ENCODE data around the gene SLC7A6. TPM values are rescaled to one million over a fixed set of nuclear protein-coding genes. Genes with fewer than 3 reads are reported as not detected.

The SLC7A6 gene
- total RNA-seq, 1 donor from 2014 or later = 103 TPM

DNA sequence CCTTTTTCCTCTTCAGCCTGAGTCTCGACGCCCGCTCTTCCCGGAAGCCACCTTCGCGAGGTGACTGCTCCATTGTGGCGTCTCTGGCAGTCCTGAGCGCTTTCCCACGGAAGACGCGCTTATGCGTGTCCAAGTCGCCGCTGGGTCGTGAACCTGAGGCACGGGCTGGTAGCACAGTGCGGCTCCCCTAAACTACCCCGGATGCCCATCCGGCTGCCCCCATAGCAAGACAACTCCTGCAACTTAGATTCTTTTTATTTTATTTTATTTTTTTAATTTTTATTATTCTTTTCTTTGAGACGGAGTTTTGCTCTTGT, 26.3 kb upstream of the SLC7A6 start:
- Mint-ChIP-seq H3K4me1 (peaks cover 28% of the 10 kb centered on the region), H3K9me3 (no peaks in the 10 kb centered on the region), H3K4me3 (peak overlapping the region; percentile 92), H3K27me3 (peaks cover 2% of the 10 kb centered on the region), H3K36me3 (ENCODE audit: low read depth) (no peaks in the 10 kb centered on the region), H3K27ac (peak overlapping the region; percentile 70)
- intact Hi-C loops (cut with micrococcal nuclease) = no loop called here
- no peak for DNase-seq

DNA sequence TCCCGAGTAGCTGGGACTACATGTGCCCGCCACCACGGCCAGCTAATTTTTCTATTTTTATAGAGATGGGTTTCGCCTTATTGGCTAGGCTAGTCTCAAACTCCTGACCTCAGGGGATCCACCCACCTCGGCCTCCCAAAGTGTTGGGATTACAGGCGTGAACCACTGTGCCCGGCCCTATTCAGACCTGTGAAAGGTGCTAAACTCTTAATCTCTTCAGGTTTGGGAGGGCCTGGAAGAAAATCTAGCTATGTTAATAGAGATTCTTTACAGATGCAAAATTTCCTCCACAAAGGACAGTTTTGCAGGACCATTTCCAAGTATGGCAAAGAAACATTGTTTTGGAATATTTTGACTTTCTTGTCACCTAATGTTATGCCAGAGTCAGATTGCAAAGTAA, 22.2 kb upstream of the SLC7A6 start:
- peaks cover 32% of the 10 kb centered on the region for H3K4me1 Mint-ChIP-seq
- no peak overlapping the region for H3K4me3 Mint-ChIP-seq
- no peak for DNase-seq
- no peaks in the 10 kb centered on the region for H3K9me3 Mint-ChIP-seq
- intact Hi-C loops (cut with micrococcal nuclease) = no loop called here
- peaks cover 2% of the 10 kb centered on the region for H3K27me3 Mint-ChIP-seq
- peaks cover 2% of the 10 kb centered on the region for H3K36me3 Mint-ChIP-seq (ENCODE audit: low read depth)
- no peak overlapping the region for H3K27ac Mint-ChIP-seq

DNA sequence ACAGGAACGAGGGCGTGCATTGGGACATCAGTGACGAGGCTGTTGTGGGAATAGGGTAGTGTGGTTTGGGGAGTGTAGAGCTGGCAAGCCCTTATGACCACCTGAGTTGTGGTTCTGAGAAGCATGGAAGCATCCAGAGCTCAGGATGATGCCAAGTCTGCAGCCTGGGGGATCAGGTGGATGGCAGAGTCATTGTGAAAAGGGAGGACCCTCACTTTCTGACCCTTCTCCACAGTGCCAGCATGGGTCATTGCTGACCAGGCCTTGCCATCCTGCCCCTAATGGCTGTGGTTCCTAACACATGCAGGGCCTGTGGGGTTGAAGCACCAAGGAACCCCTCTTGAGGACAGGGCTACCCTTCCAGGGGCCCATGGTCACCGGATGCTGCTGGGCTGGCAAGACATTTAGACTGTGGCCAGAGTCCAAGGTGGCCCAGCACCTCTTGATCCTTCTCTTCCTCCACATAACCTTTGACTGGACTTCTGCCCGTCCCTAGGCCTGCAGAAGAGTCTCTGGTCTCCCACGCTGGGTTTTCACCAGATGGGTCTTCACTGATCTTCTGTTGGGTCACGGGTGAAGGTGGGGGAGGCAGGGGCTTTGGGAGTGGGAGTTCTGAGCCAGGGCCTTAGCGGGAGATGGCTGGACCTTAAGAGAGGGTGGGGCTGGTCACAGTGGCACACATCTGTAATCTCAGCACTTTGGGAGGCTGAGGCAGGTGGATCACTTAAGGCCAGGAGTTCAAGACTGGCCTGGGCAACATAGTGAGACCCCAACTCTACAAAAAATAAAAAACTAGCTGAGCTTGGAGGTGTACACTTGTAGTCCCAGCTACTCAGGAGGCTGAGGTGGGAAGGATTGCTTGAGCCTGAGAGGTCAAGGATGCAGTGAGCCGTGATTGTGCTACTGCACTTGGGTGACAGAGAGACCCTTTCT, 21.1 kb upstream of the SLC7A6 start:
- H3K36me3 Mint-ChIP-seq (ENCODE audit: low read depth) = peaks cover 2% of the 10 kb centered on the region
- H3K4me3 Mint-ChIP-seq = peak overlapping the region; percentile 100
- intact Hi-C loops (cut with micrococcal nuclease) = no loop called here
- no peak overlapping the region for H3K27ac Mint-ChIP-seq
- peaks cover 2% of the 10 kb centered on the region for H3K27me3 Mint-ChIP-seq
- no peaks in the 10 kb centered on the region for H3K9me3 Mint-ChIP-seq
- H3K4me1 Mint-ChIP-seq = peaks cover 30% of the 10 kb centered on the region
- no peak for DNase-seq

DNA sequence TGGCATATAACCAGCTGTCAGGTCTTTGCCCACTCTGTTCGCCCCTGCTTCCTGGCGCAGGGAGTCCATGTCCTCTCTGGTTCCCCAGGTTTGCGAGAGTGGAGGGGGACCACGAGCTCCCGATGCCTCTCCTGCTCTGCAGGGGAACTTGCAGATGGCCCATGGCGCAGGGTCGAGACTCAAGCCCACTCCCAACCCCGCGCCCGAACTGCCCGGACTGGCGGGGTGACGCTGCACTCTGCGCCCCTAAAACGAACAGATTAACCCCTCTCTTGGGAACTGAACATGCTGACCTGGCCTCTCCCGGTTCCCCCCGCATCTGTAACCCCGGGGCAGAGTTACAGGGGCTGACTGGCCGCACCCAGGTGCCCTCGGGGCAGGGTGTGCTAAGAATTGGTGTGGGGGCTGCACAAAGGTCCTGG, 19.8 kb upstream of the SLC7A6 start:
- Mint-ChIP-seq H3K4me1 (peaks cover 26% of the 10 kb centered on the region), H3K4me3 (peak overlapping the region; percentile 100), H3K9me3 (no peaks in the 10 kb centered on the region), H3K27ac (peak overlapping the region; percentile 85), H3K36me3 (ENCODE audit: low read depth) (peaks cover 4% of the 10 kb centered on the region), H3K27me3 (peaks cover 2% of the 10 kb centered on the region)
- intact Hi-C loops (cut with micrococcal nuclease) = loop anchor here (2.0 kb wide), 1 partner anchor 204 kb away; the partner anchor contains the start of gene SMPD3
- peak; percentile 67 for DNase-seq

DNA sequence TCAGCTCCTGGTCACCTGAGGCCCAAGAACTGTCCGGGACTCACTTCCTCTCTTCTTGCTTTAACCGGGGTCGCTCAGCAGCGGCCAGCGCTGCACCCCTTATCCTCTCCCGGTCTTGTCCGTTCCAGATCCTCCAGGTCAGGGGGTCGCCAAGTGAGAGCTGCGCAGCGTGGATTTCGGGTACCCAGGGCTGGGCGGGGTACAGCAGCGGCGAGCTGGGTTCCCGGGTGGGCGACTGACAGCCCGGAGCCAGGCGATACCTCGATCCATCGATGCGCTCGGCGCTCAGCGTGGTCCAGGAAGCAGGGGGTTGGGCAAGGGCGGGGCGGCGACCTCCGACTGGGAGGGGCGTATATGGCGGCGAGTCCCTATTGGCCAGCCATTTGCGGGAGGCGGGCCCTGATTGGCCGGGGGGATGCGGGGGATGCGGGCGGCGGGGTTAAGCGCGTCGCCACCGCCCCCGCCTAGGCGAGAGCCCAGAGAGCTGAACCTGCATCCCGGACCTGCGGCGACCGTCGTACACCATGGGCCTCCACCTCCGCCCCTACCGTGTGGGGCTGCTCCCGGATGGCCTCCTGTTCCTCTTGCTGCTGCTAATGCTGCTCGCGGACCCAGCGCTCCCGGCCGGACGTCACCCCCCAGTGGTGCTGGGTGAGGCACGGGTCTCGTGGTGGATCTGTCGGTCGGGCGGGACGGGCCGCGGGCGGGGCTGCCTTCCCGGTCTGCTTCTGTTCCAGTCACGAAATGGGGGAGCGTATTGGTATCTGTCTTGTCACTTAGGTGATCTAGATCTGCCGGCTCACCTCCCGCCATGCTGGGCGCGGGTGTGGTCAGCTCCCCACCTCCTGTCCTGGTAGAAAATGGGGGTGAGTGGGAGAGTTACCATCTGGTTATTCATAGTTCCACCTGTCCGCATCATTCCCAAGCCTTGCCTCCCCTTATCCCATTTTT, 19.1 kb upstream of the SLC7A6 start, which contains the start of gene PLA2G15:
Gene PLA2G15 (plus strand): TSS at position 471 of the 951 bp plus-strand sequence. CDS start 54 bp downstream, at position 525.
- H3K27ac Mint-ChIP-seq = peak within 1 kb of the TSS; percentile 85
- H3K4me1 Mint-ChIP-seq = peaks cover 23% of the 10 kb centered on the region
- peaks cover 7% of the 10 kb centered on the region for H3K36me3 Mint-ChIP-seq (ENCODE audit: low read depth)
- H3K9me3 Mint-ChIP-seq = no peaks in the 10 kb centered on the region
- peaks cover 2% of the 10 kb centered on the region for H3K27me3 Mint-ChIP-seq
- DNase-seq = peak; percentile 98
- intact Hi-C loops (cut with micrococcal nuclease) = loop anchor here (1.0 to 2.0 kb wide), 3 partner anchors 8 to 204 kb away; partner anchors contain the start of genes SLC7A6 and SMPD3
- peak within 1 kb of the TSS; percentile 100 for H3K4me3 Mint-ChIP-seq

DNA sequence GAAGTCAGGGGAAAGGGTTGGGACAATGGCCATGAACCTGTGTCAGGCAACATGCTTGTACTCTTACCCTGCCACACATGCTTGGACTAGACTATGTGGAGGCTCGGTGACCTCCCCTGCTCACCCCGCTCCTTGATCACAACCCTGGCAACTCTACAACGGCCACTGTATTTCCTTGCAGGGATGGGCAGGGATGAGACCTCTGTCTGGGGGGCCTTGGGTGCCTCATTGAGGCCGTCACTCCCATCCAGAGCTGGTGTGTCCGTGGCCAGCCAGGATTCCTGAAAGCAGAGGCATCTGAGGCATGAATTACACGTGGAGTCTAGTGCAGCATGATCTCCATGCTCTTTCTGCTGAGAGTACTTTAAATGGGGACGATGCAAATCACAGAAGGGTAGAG, 18.2 kb upstream of the SLC7A6 start:
- peak overlapping the region; percentile 67 for H3K27ac Mint-ChIP-seq
- H3K4me1 Mint-ChIP-seq = peaks cover 23% of the 10 kb centered on the region
- H3K9me3 Mint-ChIP-seq = no peaks in the 10 kb centered on the region

DNA sequence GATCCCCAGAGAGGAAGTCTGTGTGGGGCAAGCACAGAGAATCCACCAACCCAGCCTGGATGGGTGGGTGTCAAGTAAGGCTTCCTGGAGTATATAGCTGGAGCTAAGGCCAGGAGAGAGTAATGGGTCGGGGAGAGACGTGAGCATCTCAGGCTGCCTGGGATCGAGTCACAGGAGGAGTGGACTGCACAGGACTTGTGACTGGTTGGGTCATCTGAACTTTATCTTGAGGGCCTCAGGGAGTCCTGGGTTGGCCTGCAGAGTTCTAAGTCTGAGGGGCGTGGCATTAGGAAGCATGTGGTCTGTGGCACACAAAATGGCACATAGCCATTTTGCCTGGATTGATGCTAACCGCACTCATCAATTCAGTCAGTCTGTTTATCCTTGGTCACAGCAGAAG, 17.7 kb upstream of the SLC7A6 start:
- intact Hi-C loops (cut with micrococcal nuclease) = no loop called here
- Mint-ChIP-seq H3K36me3 (ENCODE audit: low read depth) (peaks cover 10% of the 10 kb centered on the region), H3K27me3 (peaks cover 2% of the 10 kb centered on the region), H3K9me3 (no peaks in the 10 kb centered on the region), H3K4me3 (peak overlapping the region; percentile 100), H3K27ac (no peak overlapping the region), H3K4me1 (peaks cover 23% of the 10 kb centered on the region)
- DNase-seq = no peak

More for the DNA sequence above, 18.2 kb upstream of the SLC7A6 start:
- Mint-ChIP-seq H3K36me3 (ENCODE audit: low read depth) (peaks cover 10% of the 10 kb centered on the region), H3K4me3 (peak overlapping the region; percentile 100), H3K27me3 (peaks cover 2% of the 10 kb centered on the region)
- intact Hi-C loops (cut with micrococcal nuclease) = no loop called here
- no peak for DNase-seq

DNA sequence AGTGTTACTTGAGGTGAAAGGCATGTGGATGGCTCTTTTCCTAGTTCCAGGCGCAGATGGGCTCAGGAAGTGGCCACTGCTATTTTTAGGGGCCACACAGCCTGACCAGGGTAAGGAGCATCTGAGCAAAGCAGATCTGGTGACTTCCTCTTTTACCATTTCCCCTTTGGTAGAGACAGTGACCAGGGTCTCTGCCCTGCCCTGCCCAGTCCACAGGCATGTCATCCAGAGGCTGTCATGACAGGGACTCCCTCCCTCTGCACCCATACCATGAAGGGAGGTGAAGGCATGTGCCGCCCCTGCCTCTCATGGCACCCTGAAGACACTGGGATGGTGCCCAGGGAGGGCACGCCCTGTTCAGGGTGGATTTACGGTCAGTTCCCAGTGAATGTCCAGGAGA, 16.9 kb upstream of the SLC7A6 start:
- H3K4me1 Mint-ChIP-seq = peaks cover 23% of the 10 kb centered on the region
- H3K9me3 Mint-ChIP-seq = no peaks in the 10 kb centered on the region
- peaks cover 13% of the 10 kb centered on the region for H3K36me3 Mint-ChIP-seq (ENCODE audit: low read depth)
- no peak for DNase-seq
- intact Hi-C loops (cut with micrococcal nuclease) = no loop called here
- H3K4me3 Mint-ChIP-seq = no peak overlapping the region
- H3K27me3 Mint-ChIP-seq = peaks cover 2% of the 10 kb centered on the region
- H3K27ac Mint-ChIP-seq = no peak overlapping the region

DNA sequence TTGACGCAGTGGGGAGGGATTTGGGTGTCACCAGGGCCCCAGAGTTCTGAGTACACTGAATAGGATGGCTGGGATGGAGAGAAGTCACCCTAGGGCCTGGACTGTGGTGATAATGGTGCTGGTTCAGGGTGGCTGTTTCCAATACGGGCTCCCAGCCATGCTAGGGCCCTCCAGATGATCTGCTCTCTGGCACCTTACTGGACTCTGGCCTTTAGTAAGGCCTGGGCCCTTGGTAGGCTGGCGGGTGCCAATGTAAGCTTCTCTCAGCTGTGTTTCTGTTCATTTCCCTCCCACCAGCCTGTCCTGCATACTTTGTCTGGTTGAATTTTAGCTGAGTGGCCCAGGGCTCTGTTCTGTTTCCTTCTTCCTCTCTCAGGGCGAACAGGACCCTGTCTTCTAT, 16.4 kb upstream of the SLC7A6 start:
- no peaks in the 10 kb centered on the region for H3K9me3 Mint-ChIP-seq
- peaks cover 23% of the 10 kb centered on the region for H3K4me1 Mint-ChIP-seq
- no peak overlapping the region for H3K27ac Mint-ChIP-seq
- H3K4me3 Mint-ChIP-seq = no peak overlapping the region
- peaks cover 14% of the 10 kb centered on the region for H3K36me3 Mint-ChIP-seq (ENCODE audit: low read depth)
- DNase-seq = no peak
- H3K27me3 Mint-ChIP-seq = peaks cover 2% of the 10 kb centered on the region
- intact Hi-C loops (cut with micrococcal nuclease) = no loop called here

DNA sequence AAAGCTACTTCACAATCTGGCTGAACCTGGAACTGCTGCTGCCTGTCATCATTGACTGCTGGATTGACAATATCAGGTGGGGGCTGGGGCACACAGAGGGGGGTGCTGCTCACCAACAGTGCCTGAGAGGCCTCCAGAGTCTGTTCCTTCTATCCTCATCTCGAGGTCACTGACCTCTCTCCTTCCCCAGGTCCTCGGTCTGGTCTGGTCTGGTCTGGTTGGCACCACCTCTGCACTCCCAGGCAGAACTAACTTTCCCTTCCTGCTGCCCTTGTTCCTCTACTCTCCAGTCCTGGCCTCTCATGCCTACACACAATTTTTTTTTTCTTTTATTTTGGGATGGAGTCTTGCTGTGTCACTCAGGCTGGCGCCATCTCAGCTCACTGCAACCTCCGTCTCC, 15.0 kb upstream of the SLC7A6 start:
- DNase-seq = no peak
- Mint-ChIP-seq H3K4me3 (no peak overlapping the region), H3K36me3 (ENCODE audit: low read depth) (peaks cover 17% of the 10 kb centered on the region), H3K4me1 (peaks cover 23% of the 10 kb centered on the region), H3K27me3 (peaks cover 2% of the 10 kb centered on the region), H3K27ac (no peak overlapping the region), H3K9me3 (no peaks in the 10 kb centered on the region)
- intact Hi-C loops (cut with micrococcal nuclease) = no loop called here

DNA sequence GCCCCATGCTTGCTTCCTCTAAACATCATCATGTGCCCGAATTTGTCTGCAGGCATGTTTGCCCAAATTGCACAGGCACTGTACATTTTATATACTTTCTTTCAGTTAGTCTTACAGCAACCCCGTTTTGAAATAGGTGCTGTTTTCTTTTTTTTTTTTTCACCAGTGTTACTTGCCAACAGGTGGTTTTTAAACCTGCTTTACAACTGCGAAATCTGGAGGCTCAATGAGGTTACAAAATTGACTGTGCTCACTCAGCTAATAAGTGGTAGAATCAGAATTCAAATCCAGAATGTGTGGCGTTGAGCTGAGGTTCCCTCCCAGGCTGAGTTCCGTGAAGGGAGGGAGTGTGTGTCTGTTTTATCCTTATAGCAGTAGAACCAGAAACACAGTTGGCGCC, 13.4 kb upstream of the SLC7A6 start:
- no peak for DNase-seq
- peaks cover 13% of the 10 kb centered on the region for H3K4me1 Mint-ChIP-seq
- H3K27me3 Mint-ChIP-seq = no peaks in the 10 kb centered on the region
- no peak overlapping the region for H3K4me3 Mint-ChIP-seq
- no peak overlapping the region for H3K27ac Mint-ChIP-seq
- no peaks in the 10 kb centered on the region for H3K9me3 Mint-ChIP-seq
- intact Hi-C loops (cut with micrococcal nuclease) = no loop called here
- H3K36me3 Mint-ChIP-seq (ENCODE audit: low read depth) = peaks cover 15% of the 10 kb centered on the region

DNA sequence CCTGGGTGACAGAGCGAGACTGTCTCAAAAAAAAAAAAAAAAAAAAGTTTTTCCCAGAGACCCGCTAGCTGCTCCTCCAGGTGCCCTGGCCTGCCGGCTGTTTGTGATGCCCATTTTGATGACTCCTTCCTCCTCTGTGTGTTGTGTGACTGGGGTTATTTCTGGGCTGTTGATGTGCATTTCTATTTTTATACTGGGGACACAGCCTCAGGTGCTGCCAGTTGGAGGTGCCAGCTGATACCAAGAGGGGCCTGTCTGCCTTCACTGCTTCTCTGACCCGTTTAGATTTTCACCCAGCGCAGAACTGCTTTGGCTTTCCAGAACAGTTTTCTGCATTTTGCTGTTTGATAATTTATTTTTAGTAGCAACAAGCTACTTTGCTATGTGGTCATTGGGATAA, 12.5 kb upstream of the SLC7A6 start:
- Mint-ChIP-seq H3K27ac (no peak overlapping the region), H3K27me3 (no peaks in the 10 kb centered on the region), H3K4me1 (peaks cover 4% of the 10 kb centered on the region), H3K4me3 (no peak overlapping the region), H3K9me3 (no peaks in the 10 kb centered on the region), H3K36me3 (ENCODE audit: low read depth) (peaks cover 17% of the 10 kb centered on the region)
- intact Hi-C loops (cut with micrococcal nuclease) = no loop called here
- no peak for DNase-seq

DNA sequence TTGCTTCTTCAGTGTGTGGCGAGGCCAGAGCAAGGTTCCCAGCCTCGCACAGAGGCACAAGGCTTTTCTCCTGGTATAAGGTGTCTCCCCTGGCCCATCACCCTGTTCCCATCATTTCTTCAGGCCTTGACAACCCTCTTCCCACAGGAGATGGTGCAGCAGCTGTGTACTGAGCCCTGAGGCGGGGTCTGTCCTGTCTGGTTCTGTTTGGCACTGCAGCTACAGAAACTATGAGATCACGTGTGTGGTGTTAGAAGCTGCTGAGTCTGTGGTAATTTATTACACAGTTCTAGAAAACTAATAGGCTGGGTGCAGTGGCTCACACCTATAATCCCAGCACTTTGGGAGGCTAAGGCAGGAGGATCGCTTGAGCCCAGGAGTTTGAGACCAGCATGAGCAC, 11.9 kb upstream of the SLC7A6 start:
- H3K4me1 Mint-ChIP-seq = peaks cover 5% of the 10 kb centered on the region
- H3K9me3 Mint-ChIP-seq = no peaks in the 10 kb centered on the region
- peaks cover 17% of the 10 kb centered on the region for H3K36me3 Mint-ChIP-seq (ENCODE audit: low read depth)
- no peak overlapping the region for H3K27ac Mint-ChIP-seq
- intact Hi-C loops (cut with micrococcal nuclease) = no loop called here
- no peak for DNase-seq
- no peaks in the 10 kb centered on the region for H3K27me3 Mint-ChIP-seq
- H3K4me3 Mint-ChIP-seq = no peak overlapping the region

DNA sequence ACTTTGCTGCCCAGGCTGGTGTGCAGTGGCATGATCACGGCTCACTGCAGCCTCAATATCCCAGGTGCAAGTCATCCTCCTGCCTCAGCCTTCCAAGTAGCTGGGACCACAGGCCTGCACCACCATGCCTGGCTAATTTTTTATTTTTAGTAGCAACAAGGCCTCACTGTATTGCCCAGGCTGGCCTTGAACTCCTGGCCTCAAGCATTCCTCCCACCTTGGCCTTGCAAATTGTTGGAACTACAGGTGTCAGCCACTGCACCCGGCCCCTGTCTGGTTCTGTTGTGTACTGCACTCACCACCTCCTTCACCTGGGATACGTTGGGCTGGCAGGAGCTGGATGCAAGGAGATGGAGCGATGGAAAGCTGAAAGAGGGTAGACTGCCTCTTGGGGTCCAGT, 10.6 kb upstream of the SLC7A6 start:
- H3K27ac Mint-ChIP-seq = no peak overlapping the region
- intact Hi-C loops (cut with micrococcal nuclease) = no loop called here
- no peak overlapping the region for H3K4me3 Mint-ChIP-seq
- peaks cover 17% of the 10 kb centered on the region for H3K36me3 Mint-ChIP-seq (ENCODE audit: low read depth)
- no peak for DNase-seq
- H3K9me3 Mint-ChIP-seq = no peaks in the 10 kb centered on the region
- H3K27me3 Mint-ChIP-seq = no peaks in the 10 kb centered on the region
- H3K4me1 Mint-ChIP-seq = peaks cover 4% of the 10 kb centered on the region
